HEK293 (cell line): Measurements from ENCODE around the gene HMCN2.

Experiments
- CTCF ChIA-PET: fragments of 350-600 bp; formaldehyde crosslinking; extraction: SDS; loops from one replicate; lab custom pipeline; 2021; ENCODE audit warnings: antibody characterized with exemption; lab: Yijun Ruan, JAX
- POLR2A ChIA-PET: fragments of 300-600 bp; formaldehyde crosslinking; extraction: SDS; loops from one replicate; lab custom pipeline; 2020; ENCODE audit warnings: antibody characterized with exemption, inconsistent platforms; lab: Yijun Ruan, JAX
- H3K27ac ChIP-seq: fragments of 200-500 bp; sonication (Bioruptor generic); 2 replicates; pipeline ENCODE4 v1.5.1; 2014; ENCODE audit warnings: low read depth, low read length, control low read depth, inconsistent platforms; ENCODE audit errors: extremely low read depth
- H3K36me3 ChIP-seq, 2 experiments: fragments of 200-500 bp in 1 of 2; sonication (Bioruptor generic) in 1 of 2; 1 replicate in 1 of 2; 2 replicates in 1 of 2; pipeline ENCODE4 v1.5.1; 2014 to 2017; ENCODE audit warnings: inconsistent platforms in 2 of 2, low read length in 2 of 2; ENCODE audit not compliant: control insufficient read depth in 2 of 2, insufficient read depth in 1 of 2
- H3K4me1 ChIP-seq: fragments of 200-500 bp; sonication (Bioruptor generic); 2 replicates; pipeline ENCODE4 v1.5.1; 2014; ENCODE audit warnings: mild to moderate bottlenecking, low read length, inconsistent platforms; ENCODE audit not compliant: control insufficient read depth, insufficient read depth
- H3K4me3 ChIP-seq: 2 replicates; pipeline ENCODE4 v1.5.1; 2011; ENCODE audit warnings: low read depth, mild to moderate bottlenecking, control low read depth, low read length, moderate library complexity
- H3K9me3 ChIP-seq: fragments of 200-500 bp; sonication (Bioruptor generic); 2 replicates; pipeline ENCODE4 v1.5.1; 2014; ENCODE audit warnings: low read depth, low read length, inconsistent platforms; ENCODE audit not compliant: control insufficient read depth, insufficient read depth
- OSR2 ChIP-seq: fragments of 450-650 bp; formaldehyde crosslinking; IDR thresholded peaks from 2 replicates; pipeline ENCODE4 v1.5.1; 2016; ENCODE audit warnings: missing biosample characterization, missing genetic modification characterization
- PRDM10 ChIP-seq: fragments of 450-650 bp; formaldehyde crosslinking; IDR thresholded peaks from 2 replicates; pipeline ENCODE4 v1.5.1; 2016; ENCODE audit warnings: missing biosample characterization, missing genetic modification characterization
- RBAK ChIP-seq: fragments of 450-650 bp; formaldehyde crosslinking; IDR thresholded peaks from 2 replicates; pipeline ENCODE4 v1.5.1; 2016; ENCODE audit warnings: missing biosample characterization, missing genetic modification characterization
- SP2 ChIP-seq: fragments of 450-650 bp; formaldehyde crosslinking; IDR thresholded peaks from 2 replicates; pipeline ENCODE4 v1.5.1; 2016; ENCODE audit warnings: missing biosample characterization, missing genetic modification characterization
- ZBTB17 ChIP-seq: fragments of 450-650 bp; formaldehyde crosslinking; IDR thresholded peaks from 2 replicates; pipeline ENCODE4 v1.5.1; 2016; ENCODE audit warnings: missing biosample characterization, missing genetic modification characterization
- ZBTB49 ChIP-seq: fragments of 450-650 bp; formaldehyde crosslinking; IDR thresholded peaks from 2 replicates; pipeline ENCODE4 v1.5.1; 2016; ENCODE audit warnings: missing biosample characterization, missing genetic modification characterization, low read depth
- ZNF157 ChIP-seq: fragments of 450-650 bp; formaldehyde crosslinking; IDR thresholded peaks from 2 replicates; pipeline ENCODE4 v1.5.1; 2016; ENCODE audit warnings: missing biosample characterization, missing genetic modification characterization
- ZNF19 ChIP-seq: fragments of 450-650 bp; formaldehyde crosslinking; IDR thresholded peaks from 2 replicates; pipeline ENCODE4; 2016; ENCODE audit warnings: missing biosample characterization, missing genetic modification characterization, low read depth
- ZNF223 ChIP-seq: fragments of 450-650 bp; formaldehyde crosslinking; IDR thresholded peaks from 2 replicates; pipeline ENCODE4 v1.5.1; 2016; ENCODE audit warnings: missing biosample characterization, missing genetic modification characterization
- ZNF23 ChIP-seq: fragments of 450-650 bp; formaldehyde crosslinking; IDR thresholded peaks from 2 replicates; pipeline ENCODE4 v1.5.1; 2016; ENCODE audit warnings: missing biosample characterization, missing genetic modification characterization, borderline replicate concordance
- ZNF404 ChIP-seq: fragments of 450-650 bp; formaldehyde crosslinking; IDR thresholded peaks from 2 replicates; pipeline ENCODE4 v1.5.1; 2017; ENCODE audit warnings: missing biosample characterization, missing genetic modification characterization
- ZNF549 ChIP-seq: fragments of 450-650 bp; IDR thresholded peaks from 2 replicates; pipeline ENCODE4 v1.5.1; 2018; ENCODE audit warnings: missing biosample characterization, missing genetic modification characterization, mild to moderate bottlenecking, inconsistent platforms, moderate library complexity
- ZNF555 ChIP-seq: fragments of 450-650 bp; formaldehyde crosslinking; conservative IDR thresholded peaks from 2 replicates; pipeline ENCODE4 v1.5.1; 2017; ENCODE audit warnings: missing biosample characterization, mild to moderate bottlenecking, missing genetic modification characterization, inconsistent platforms
- ZSCAN30 ChIP-seq: fragments of 450-650 bp; IDR thresholded peaks from 2 replicates; pipeline ENCODE4 v1.5.1; 2018; ENCODE audit warnings: missing biosample characterization, mild to moderate bottlenecking, missing genetic modification characterization, moderate library complexity

HMCN2 gene

GRCh38 chr9:130387398-130387797 lies 121.8 kb downstream of the HMCN2 start:
- Histone ChIP-seq H3K27ac (no peak overlapping the region), H3K4me3 (no peak overlapping the region), H3K9me3 (no peaks in the 10 kb centered on the region), H3K36me3 (no peaks in the 10 kb centered on the region), H3K4me1 (no peaks in the 10 kb centered on the region)
- POLR2A ChIA-PET, result no interaction called here
- CTCF ChIA-PET, result interaction anchor here (0.9 kb wide), 1 partner anchor 603 kb away, joined by 3 read pairs; no protein-coding TSS in a partner anchor
- TF ChIP-seq OSR2 (no peak), ZNF157 (tag by site-specific recombination) (no peak), RBAK (tag by site-specific recombination) (no peak), ZNF223 (tag by site-specific recombination) (no peak), PRDM10 (tag by site-specific recombination) (no peak)

- TF ChIP-seq ZNF23 (tag by site-specific recombination), result peak; percentile 94
- peak; percentile 98 for TF ChIP-seq ZBTB17 (tag by site-specific recombination)
- no peak for TF ChIP-seq ZNF549 (tag by site-specific recombination)
- TF ChIP-seq ZNF157 (tag by site-specific recombination), result no peak
- no peak for TF ChIP-seq ZSCAN30 (tag by site-specific recombination)
- Histone ChIP-seq H3K36me3 (no peaks in the 10 kb centered on the region), H3K4me1 (no peaks in the 10 kb centered on the region), H3K9me3 (no peaks in the 10 kb centered on the region), H3K4me3 (no peak overlapping the region), H3K27ac (no peak overlapping the region)
- ChIA-PET CTCF (interaction anchor here (0.6 kb wide), 1 partner anchor 108 kb away, joined by 3 read pairs; no protein-coding TSS in a partner anchor), POLR2A (no interaction called here)
Observed at GRCh38 chr9:130387905-130388304, 122.3 kb downstream of the HMCN2 start.

GRCh38 chr9:130390390-130390789 lies 124.8 kb downstream of the HMCN2 start:
- Histone ChIP-seq H3K36me3 (no peaks in the 10 kb centered on the region), H3K4me1 (no peaks in the 10 kb centered on the region), H3K4me3 (no peak overlapping the region), H3K27ac (no peak overlapping the region), H3K9me3 (no peaks in the 10 kb centered on the region)
- TF ChIP-seq ZNF555 (tag by site-specific recombination) (no peak), SP2 (0 out of 2 replicates have a peak, but pooled peaks have one; percentile 12), ZBTB49 (tag by site-specific recombination) (no peak), ZNF19 (tag by site-specific recombination) (no peak), ZNF404 (tag by site-specific recombination) (no peak)
- CTCF ChIA-PET, result interaction anchor here (0.7 kb wide), 1 partner anchor 27 kb away, joined by 3 read pairs; no protein-coding TSS in a partner anchor
- POLR2A ChIA-PET, result interaction anchor here (0.6 to 0.8 kb wide), 2 partner anchors 155 to 170 kb away, joined by 3 read pairs; no protein-coding TSS in a partner anchor
